ENCODE results near the gene FBXL19. TPM values are rescaled to one million over a fixed set of nuclear protein-coding genes. Genes with fewer than 3 reads are reported as not detected.

The FBXL19 gene
- total and polyA plus RNA-seq, 2 of the 13 experiments (the other 11 are each of a cell fraction or from before 2014, with no cell fraction given): 6.0 to 13.7 TPM

- no peak for TF ChIP-seq SAP130 (CRISPR knock-in tag; IDR thresholded peaks at IDR 0.05; ENCODE audit: low read depth)
- peak; percentile 14; the same call in 1 of the 2 replicates for TF ChIP-seq HNF1B (CRISPR knock-in tag; IDR thresholded peaks at IDR 0.05)
- TF ChIP-seq ZNF253 (CRISPR knock-in tag; IDR thresholded peaks at IDR 0.05; ENCODE audit: borderline replicate concordance): 0 out of 2 replicates have a peak, but pooled peaks have one; percentile 3
- TF ChIP-seq ARID2 (CRISPR knock-in tag; IDR thresholded peaks at IDR 0.05; ENCODE audit: borderline replicate concordance): peak; percentile 72; the same call in 1 of the 2 replicates
- no peak for TF ChIP-seq DRAP1 (CRISPR knock-in tag; IDR thresholded peaks at IDR 0.05)
- TF ChIP-seq MTF2 (CRISPR knock-in tag; IDR thresholded peaks at IDR 0.05; ENCODE audit: borderline replicate concordance): no peak
- TF ChIP-seq ZMAT5 (CRISPR knock-in tag; IDR thresholded peaks at IDR 0.05; ENCODE audit: borderline replicate concordance, low read depth): no peak
- no peak for TF ChIP-seq ZNF672 (CRISPR knock-in tag; IDR thresholded peaks at IDR 0.05)
- TF ChIP-seq FLYWCH1 (CRISPR knock-in tag; IDR thresholded peaks at IDR 0.05): no peak
- TF ChIP-seq MLX (CRISPR knock-in tag; IDR thresholded peaks at IDR 0.05): no peak
- no peak for TF ChIP-seq ZFP91 (CRISPR knock-in tag; IDR thresholded peaks at IDR 0.05; ENCODE audit: borderline replicate concordance)
- TF ChIP-seq ZBTB34 (CRISPR knock-in tag; IDR thresholded peaks at IDR 0.05): no peak; the same call in 1 of the 2 replicates
- no peak for TF ChIP-seq ATF7 (IDR thresholded peaks at IDR 0.05)
- no peak for TF ChIP-seq ATF7 (CRISPR knock-in tag; IDR thresholded peaks at IDR 0.05)
- TF ChIP-seq ZNF34 (CRISPR knock-in tag; IDR thresholded peaks at IDR 0.05; ENCODE audit: borderline replicate concordance): 0 out of 2 replicates have a peak, but pooled peaks have one; percentile 11
- TF ChIP-seq ZBTB26 (CRISPR knock-in tag; IDR thresholded peaks at IDR 0.05; ENCODE audit: borderline replicate concordance): no peak
- TF ChIP-seq MIER3 (CRISPR knock-in tag; IDR thresholded peaks at IDR 0.05; ENCODE audit: borderline replicate concordance): no peak
- no peak for TF ChIP-seq ZNF790 (CRISPR knock-in tag; IDR thresholded peaks at IDR 0.05; ENCODE audit: borderline replicate concordance)
- TF ChIP-seq HMG20A (CRISPR knock-in tag; IDR thresholded peaks at IDR 0.05; ENCODE audit: borderline replicate concordance): no peak
- no peak for TF ChIP-seq ZFP41 (CRISPR knock-in tag; IDR thresholded peaks at IDR 0.05; ENCODE audit: borderline replicate concordance)
Observed at GRCh38 chr16:30894540-30895368, 28.6 kb upstream of the FBXL19 start (continued).

Data from HepG2 (cell line).